ENCODE measurements around the gene CABP2. TPM values are rescaled to one million over a fixed set of nuclear protein-coding genes. Genes with fewer than 3 reads are reported as not detected.
"Not testable (repeated sequence)": the region's sequence is repeated elsewhere in the genome, so short reads cannot be mapped to it uniquely, and the experiment has no call there.

CABP2 gene
- polyA plus RNA-seq, 1 experiment: not detected

GRCh38 chr11:67551127-67551526 is 27.9 kb upstream of the CABP2 start:
- H3K27me3 ChIP-seq (ENCODE audit: control insufficient read depth, insufficient read depth, low read length): no peaks in the 10 kb centered on the region; the same call in 1 of the 2 replicates
- no peaks in the 10 kb centered on the region for H3K36me3 ChIP-seq (ENCODE audit: control insufficient read depth, insufficient read depth, low read length)
- no peak overlapping the region for H3K4me3 ChIP-seq (ENCODE audit: low read depth, low read length)
- ChIA-PET POLR2A (no interaction called here), CTCF (interaction anchor here (0.8 kb wide), 1 partner anchor 21 kb away, joined by 3 read pairs; no protein-coding TSS in a partner anchor)
- TF ChIP-seq CTCF (IDR thresholded peaks at IDR 0.05; ENCODE audit: insufficient read depth, low read depth, low read length): no peak
- DNase-seq (ENCODE audit: low read depth): no peak

- TF ChIP-seq CTCF (IDR thresholded peaks at IDR 0.05; ENCODE audit: insufficient read depth, low read depth, low read length): no peak
- H3K4me3 ChIP-seq (ENCODE audit: low read depth, low read length): no peak overlapping the region
- no peaks in the 10 kb centered on the region for H3K36me3 ChIP-seq (ENCODE audit: control insufficient read depth, insufficient read depth, low read length)
- ChIA-PET CTCF (no interaction called here), POLR2A (no interaction called here)
- no peak for DNase-seq (ENCODE audit: low read depth)
- no peaks in the 10 kb centered on the region; the same call in 1 of the 2 replicates for H3K27me3 ChIP-seq (ENCODE audit: control insufficient read depth, insufficient read depth, low read length)
Observed at GRCh38 chr11:67548555-67549110, 25.4 kb upstream of the CABP2 start.

- POLR2A ChIA-PET; DNase-seq (ENCODE audit: low read depth); H3K4me3 ChIP-seq (ENCODE audit: low read depth, low read length); H3K36me3 ChIP-seq (ENCODE audit: control insufficient read depth, insufficient read depth, low read length); CTCF ChIA-PET; H3K27me3 ChIP-seq (ENCODE audit: control insufficient read depth, insufficient read depth, low read length): not testable (repeated sequence)
Observed at GRCh38 chr11:67548112-67548511, 24.9 kb upstream of the CABP2 start.

GRCh38 chr11:67545280-67545679 is 22.0 kb upstream of the CABP2 start:
- DNase-seq (ENCODE audit: low read depth): no peak
- ChIA-PET CTCF (interaction anchor here (1.1 kb wide), 1 partner anchor 63 kb away, joined by 3 read pairs; no protein-coding TSS in a partner anchor), POLR2A (no interaction called here)

GRCh38 chr11:67544616-67545242 is 21.5 kb upstream of the CABP2 start:
- ChIA-PET POLR2A (no interaction called here), CTCF (no interaction called here)
- no peak for TF ChIP-seq CTCF (IDR thresholded peaks at IDR 0.05; ENCODE audit: insufficient read depth, low read depth, low read length)
- Histone ChIP-seq H3K36me3 (ENCODE audit: control insufficient read depth, insufficient read depth, low read length) (no peaks in the 10 kb centered on the region), H3K4me3 (ENCODE audit: low read depth, low read length) (no peak overlapping the region), H3K27me3 (ENCODE audit: control insufficient read depth, insufficient read depth, low read length) (peaks cover 2% of the 10 kb centered on the region)
- no peak for DNase-seq (ENCODE audit: low read depth)

More at GRCh38 chr11:67545280-67545679, 22.0 kb upstream of the CABP2 start:
- no peak overlapping the region for H3K4me3 ChIP-seq (ENCODE audit: low read depth, low read length)
- no peak for TF ChIP-seq CTCF (IDR thresholded peaks at IDR 0.05; ENCODE audit: insufficient read depth, low read depth, low read length)
- no peaks in the 10 kb centered on the region for H3K36me3 ChIP-seq (ENCODE audit: control insufficient read depth, insufficient read depth, low read length)
- peaks cover 2% of the 10 kb centered on the region for H3K27me3 ChIP-seq (ENCODE audit: control insufficient read depth, insufficient read depth, low read length)

Data from BJ (cell line).